GM12875 (cell line): ENCODE data around the gene PIAS4.

Source experiments
- H3K4me3 ChIP-seq: one replicate; pipeline ENCODE4 v1.5.1; 2011; ENCODE audit warnings: low read depth, low read length, control low read depth
- CTCF ChIP-seq: IDR thresholded peaks from 2 replicates; pipeline ENCODE4 v1.5.1; 2011; ENCODE audit warnings: low read depth, mild to moderate bottlenecking, control low read depth, inconsistent platforms, low read length, moderate library complexity, borderline replicate concordance; ENCODE audit not compliant: insufficient read depth

PIAS4 gene

GRCh38 chr19:4071610-4072009 is 64.1 kb downstream of the PIAS4 start:
- H3K4me3 ChIP-seq, result no peak overlapping the region
- TF ChIP-seq CTCF, result no peak

DNA sequence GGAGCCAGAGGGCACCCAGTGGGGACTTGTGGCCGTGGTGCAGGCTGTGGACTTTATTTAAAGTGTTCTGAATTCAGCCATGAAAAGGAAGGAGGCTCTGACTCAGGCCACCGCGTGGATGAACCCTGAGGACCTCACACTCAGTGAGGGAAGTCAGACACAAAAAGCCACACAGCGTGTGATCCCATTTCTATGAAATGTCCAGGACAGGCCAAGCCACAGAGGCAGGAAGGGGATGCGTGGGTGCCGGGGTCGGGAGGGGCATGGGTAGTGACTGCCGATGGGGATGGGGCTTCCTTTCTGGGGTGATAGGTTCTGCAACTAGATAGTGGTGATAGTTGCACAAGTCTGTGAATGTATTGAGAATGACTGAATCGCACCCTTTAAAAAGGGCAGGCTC is 67.8 kb downstream of the PIAS4 start:
- H3K4me3 ChIP-seq, result no peak overlapping the region
- TF ChIP-seq CTCF, result no peak

DNA sequence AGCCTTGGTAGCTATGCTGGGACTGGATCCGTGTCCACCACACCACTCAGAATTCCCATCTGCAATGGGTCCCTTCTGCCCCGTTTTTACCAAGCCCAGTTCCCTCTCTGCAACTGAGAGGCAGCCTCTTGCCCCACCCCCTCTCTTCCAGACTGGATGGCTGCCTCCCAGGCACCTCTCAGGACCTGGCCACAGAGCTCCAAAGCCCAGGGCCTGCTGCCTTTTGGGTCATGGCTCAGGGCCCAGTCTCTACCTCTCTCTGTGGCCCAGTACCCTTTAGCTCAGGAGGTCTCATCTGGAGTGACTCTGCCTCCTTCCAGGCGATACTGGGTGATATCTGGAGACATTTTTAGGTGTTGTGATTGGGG is 69.5 kb downstream of the PIAS4 start:
- H3K4me3 ChIP-seq, result no peak overlapping the region
- TF ChIP-seq CTCF, result no peak

- H3K4me3 ChIP-seq, result peak overlapping the region; percentile 43
- no peak for TF ChIP-seq CTCF
Observed at GRCh38 chr19:4077800-4078684, 70.5 kb downstream of the PIAS4 start.

- no peak overlapping the region for H3K4me3 ChIP-seq
- TF ChIP-seq CTCF, result no peak
Observed at GRCh38 chr19:4080473-4080872, 72.9 kb downstream of the PIAS4 start.

DNA sequence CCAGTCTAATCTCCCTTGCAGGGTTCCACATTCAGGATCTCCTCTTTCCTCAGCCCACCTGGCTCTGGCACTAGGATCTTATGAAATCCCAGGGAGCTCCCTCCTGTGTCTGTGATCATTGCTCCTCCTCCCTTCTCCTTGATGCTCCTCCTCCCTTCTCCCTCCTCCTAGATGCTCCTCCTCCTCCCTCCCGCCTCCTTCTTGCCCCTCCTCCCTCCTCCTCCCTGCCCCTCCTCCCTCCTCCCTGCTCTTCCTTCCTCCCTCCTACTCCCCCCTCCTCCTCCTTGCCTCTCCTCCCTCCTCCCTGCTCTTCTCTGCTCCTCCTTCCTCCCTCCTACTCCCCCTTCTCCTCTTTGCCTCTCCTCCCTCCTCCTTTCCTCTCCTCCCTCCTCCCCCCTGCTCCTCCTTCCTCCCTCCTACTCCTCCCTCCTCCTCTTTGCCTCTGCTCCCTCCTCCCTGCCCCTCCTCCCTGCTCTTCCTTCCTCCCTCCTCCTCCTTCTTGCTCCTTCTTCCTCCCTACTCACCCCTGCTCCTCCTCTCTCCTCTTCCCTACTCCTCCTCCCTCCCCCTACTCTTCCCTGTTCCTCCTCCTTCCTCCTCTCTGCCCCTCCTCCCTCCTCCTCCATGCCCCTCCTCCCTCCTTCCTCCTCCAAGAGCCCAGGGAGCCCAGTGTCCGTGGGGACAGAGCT is 74.0 kb downstream of the PIAS4 start:
- TF ChIP-seq CTCF, result no peak
- no peak overlapping the region for H3K4me3 ChIP-seq

DNA sequence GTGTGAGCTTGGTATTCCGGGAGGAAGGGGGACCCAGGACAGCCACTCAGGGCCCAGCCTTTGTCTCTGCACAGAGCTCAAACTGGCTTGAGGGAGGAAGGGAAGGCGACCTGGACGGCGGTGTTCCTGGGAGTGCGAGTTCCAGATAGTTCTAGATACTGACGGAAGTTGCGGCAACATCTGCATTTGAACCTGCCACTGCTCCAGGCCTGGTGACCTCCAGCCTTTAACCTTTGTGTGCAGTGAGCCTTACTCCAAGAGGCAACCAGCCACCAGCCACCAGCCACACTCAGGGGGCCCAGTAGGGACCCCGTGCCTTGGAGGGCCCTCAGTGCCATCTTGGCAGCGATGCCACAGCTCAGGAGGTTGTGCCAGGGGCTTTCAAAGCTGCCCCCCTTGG is 74.6 kb downstream of the PIAS4 start:
- no peak overlapping the region for H3K4me3 ChIP-seq
- TF ChIP-seq CTCF, result no peak
